Mononuclear cell (primary cell): Measurements from ENCODE around the gene NUP133. TPM values are rescaled to one million over a fixed set of nuclear protein-coding genes. Genes with fewer than 3 reads are reported as not detected.
"Not testable (repeated sequence)": the region's sequence is repeated elsewhere in the genome, so short reads cannot be mapped to it uniquely, and the experiment has no call there.

Source experiments
- H3K27me3 ChIP-seq: 2 replicates; pipeline ENCODE4 v1.6.0; 2011; ENCODE audit warnings: low read length, control low read depth; ENCODE audit not compliant: insufficient read depth
- H3K4me1 ChIP-seq: 2 replicates; pipeline ENCODE4 v1.5.1; 2011; ENCODE audit warnings: mild to moderate bottlenecking, low read length, control low read depth; ENCODE audit not compliant: insufficient read depth
- H3K4me3 ChIP-seq: 2 replicates; pipeline ENCODE4 v1.5.1; 2011; ENCODE audit warnings: mild to moderate bottlenecking, low read length, moderate library complexity
- H3K9me3 ChIP-seq: 2 replicates; pipeline ENCODE4 v1.5.1; 2011; ENCODE audit warnings: low read depth, mild to moderate bottlenecking, control low read depth, low read length
- total RNA-seq: library from RNA; depleted of rRNA; stranded (reverse); fragments of >200 nt; gene quantifications from one replicate; pipeline ENCODE4 v1.2.3, GENCODE V29; 2012

The NUP133 gene
- total RNA-seq, 1 donor: 42.0 TPM

GRCh38 chr1:229427572-229427971 is 80.6 kb downstream of the NUP133 start:
- H3K4me3 ChIP-seq: no peak overlapping the region
- no peaks in the 10 kb centered on the region for H3K9me3 ChIP-seq
- peaks cover 69% of the 10 kb centered on the region for H3K27me3 ChIP-seq
- H3K4me1 ChIP-seq: peaks cover 10% of the 10 kb centered on the region

GRCh38 chr1:229425564-229426159 is 82.5 kb downstream of the NUP133 start:
- Histone ChIP-seq H3K27me3 (peaks cover 57% of the 10 kb centered on the region), H3K4me3 (no peak overlapping the region), H3K4me1 (peaks cover under 1% of the 10 kb centered on the region), H3K9me3 (no peaks in the 10 kb centered on the region)

DNA sequence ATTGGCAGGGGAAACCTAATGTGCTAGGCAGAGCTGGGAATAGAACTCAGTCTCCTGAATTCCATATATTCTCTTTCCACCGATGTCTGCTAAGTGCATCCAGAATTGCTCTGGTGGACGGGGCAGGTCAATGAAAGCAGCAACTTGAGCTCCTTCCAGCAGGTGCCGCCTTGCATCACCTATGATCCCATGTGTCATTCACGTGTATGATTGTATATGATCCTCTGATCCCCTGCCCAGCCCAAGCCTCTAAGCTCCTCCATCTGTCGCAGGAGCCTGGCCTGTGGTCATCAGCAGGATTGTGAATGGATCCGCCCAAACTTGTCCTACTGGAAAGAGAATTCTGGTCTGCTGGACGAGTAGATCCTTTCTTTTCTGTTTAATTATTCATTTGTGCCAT is 87.4 kb downstream of the NUP133 start:
- Histone ChIP-seq H3K27me3 (peaks cover 17% of the 10 kb centered on the region), H3K9me3 (no peaks in the 10 kb centered on the region), H3K4me3 (no peak overlapping the region), H3K4me1 (no peaks in the 10 kb centered on the region)

DNA sequence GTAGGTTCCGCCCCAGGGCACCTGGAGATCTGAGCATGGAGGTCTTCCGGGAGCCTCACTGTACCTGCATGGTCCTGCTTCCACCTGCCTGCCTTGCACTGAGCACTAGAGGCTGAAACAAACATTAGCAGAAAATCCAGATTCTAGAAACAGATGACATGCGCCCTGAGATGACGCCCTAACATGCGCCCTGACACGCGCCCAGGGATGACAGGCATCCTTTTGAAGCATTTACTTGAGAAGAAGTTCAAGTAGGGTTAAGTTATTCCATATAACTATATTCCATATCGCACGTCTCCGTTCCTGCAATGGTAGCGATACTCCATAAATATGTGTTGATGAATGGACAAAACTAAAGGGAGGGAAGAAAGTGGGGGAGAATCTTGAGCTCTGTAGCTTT is 87.9 kb downstream of the NUP133 start:
- no peaks in the 10 kb centered on the region for H3K4me1 ChIP-seq
- H3K27me3 ChIP-seq: peaks cover 16% of the 10 kb centered on the region
- no peaks in the 10 kb centered on the region for H3K9me3 ChIP-seq
- no peak overlapping the region for H3K4me3 ChIP-seq

- H3K9me3 ChIP-seq, H3K4me1 ChIP-seq, H3K27me3 ChIP-seq, H3K4me3 ChIP-seq: not testable (repeated sequence)
These were observed 89.6 kb downstream of the NUP133 start for GRCh38 chr1:229418586-229418985.

DNA sequence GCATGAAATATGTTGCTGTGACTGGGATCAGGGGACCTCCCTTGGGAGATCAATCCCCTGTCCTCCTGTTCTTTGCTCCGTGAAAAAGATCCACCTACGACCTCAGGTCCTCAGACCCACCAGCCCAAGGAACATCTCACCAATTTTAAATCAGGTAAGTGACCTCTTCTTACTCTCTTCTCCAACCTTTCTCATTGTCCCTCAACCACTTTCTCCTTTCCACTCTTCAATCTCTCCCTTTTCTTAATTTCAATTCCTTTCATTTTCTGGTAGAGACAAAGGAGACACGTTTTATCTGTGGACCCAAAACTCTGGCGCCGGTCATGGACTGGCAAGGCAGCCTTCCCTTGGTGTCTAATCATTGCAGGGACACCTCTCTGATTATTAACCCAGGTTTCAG is 95.3 kb downstream of the NUP133 start:
- H3K9me3 ChIP-seq, H3K4me1 ChIP-seq, H3K4me3 ChIP-seq: not testable (repeated sequence)
- peaks cover 27% of the 10 kb centered on the region for H3K27me3 ChIP-seq

GRCh38 chr1:229412056-229412455 is 96.1 kb downstream of the NUP133 start:
- Histone ChIP-seq H3K27me3 (peaks cover 34% of the 10 kb centered on the region), H3K9me3 (no peaks in the 10 kb centered on the region), H3K4me3 (no peak overlapping the region), H3K4me1 (peaks cover 14% of the 10 kb centered on the region)

DNA sequence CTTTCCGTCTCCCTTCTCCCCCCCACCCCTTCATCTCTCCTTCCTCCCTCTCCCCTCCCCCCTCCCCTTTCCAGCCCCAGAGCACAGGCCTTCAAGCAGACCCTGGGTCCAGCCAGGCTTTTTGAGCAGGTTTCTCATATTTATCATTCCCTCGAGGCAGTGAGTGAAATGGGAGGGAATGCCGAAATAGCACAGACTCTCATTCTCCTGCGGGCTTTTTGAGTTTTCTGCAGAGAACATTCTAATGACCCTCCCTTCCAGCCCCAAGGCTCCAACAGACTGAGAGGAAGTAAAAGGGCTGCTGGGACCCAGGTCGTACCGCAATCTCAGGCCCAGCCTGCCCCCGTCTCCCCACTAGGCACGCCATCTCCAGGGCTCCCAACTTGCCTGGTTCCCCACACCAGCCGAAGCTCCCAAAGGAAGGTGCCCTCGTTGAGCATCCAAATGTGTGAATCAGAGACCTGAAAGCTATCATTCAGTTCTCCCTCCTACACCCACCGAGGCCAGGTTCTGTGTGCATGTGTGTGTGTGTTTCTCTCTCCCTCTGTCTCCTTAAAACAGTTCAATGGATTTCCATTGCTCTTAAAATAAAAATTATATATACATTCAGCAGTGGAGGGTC is 96.6 kb downstream of the NUP133 start:
- peaks cover 14% of the 10 kb centered on the region for H3K4me1 ChIP-seq
- H3K27me3 ChIP-seq: peaks cover 39% of the 10 kb centered on the region
- no peak overlapping the region for H3K4me3 ChIP-seq
- no peaks in the 10 kb centered on the region for H3K9me3 ChIP-seq

GRCh38 chr1:229410692-229411433 is 97.3 kb downstream of the NUP133 start:
- H3K9me3 ChIP-seq: no peaks in the 10 kb centered on the region
- H3K4me3 ChIP-seq: no peak overlapping the region
- H3K27me3 ChIP-seq: peaks cover 46% of the 10 kb centered on the region

GRCh38 chr1:229410370-229410691 is 97.8 kb downstream of the NUP133 start:
- Histone ChIP-seq H3K9me3 (no peaks in the 10 kb centered on the region), H3K4me1 (peaks cover 14% of the 10 kb centered on the region), H3K27me3 (peaks cover 51% of the 10 kb centered on the region), H3K4me3 (no peak overlapping the region)

More at GRCh38 chr1:229410692-229411433, 97.3 kb downstream of the NUP133 start:
- peaks cover 14% of the 10 kb centered on the region for H3K4me1 ChIP-seq

DNA sequence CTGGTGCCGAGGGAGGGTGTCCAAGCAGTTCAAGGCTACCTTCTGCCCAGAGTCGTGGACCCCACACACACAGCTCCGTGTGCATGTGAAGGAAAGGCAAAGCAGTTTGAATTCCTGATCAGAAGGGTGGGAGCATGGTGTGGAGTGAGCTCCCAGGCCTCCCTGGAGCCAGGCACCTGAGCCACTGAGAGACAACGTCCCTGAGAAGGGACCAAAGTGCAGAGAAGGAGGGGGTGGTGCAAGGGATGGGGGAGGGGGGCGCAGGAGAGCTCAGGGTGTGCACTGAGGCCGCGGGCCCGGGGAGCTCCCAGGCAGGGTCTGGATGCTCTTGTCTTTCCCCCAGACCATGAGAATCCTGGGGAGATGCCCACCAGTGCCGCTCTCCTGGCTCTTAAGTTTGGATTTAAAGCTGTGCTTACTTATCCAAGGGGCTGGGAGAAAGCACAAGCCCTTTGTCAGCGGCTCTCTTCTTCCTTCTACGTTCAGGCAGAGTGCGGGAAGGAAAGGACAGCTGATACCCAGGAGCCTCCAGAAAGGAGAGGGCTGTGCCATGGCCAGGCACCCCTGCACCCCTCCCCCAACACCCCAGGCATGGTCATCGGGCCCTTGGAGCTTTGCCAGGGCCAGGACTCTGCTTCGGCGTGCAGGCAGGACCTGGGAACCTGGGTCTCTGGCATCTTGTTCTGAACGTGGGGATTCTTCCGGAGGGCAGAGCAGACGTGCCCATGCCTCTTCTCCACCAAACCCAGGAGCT is 98.3 kb downstream of the NUP133 start:
- H3K9me3 ChIP-seq: no peaks in the 10 kb centered on the region
- no peak overlapping the region for H3K4me3 ChIP-seq
- H3K4me1 ChIP-seq: peaks cover 14% of the 10 kb centered on the region
- H3K27me3 ChIP-seq: peaks cover 53% of the 10 kb centered on the region

GRCh38 chr1:229408458-229409037 is 99.6 kb downstream of the NUP133 start:
- Histone ChIP-seq H3K4me1 (peaks cover 14% of the 10 kb centered on the region), H3K9me3 (no peaks in the 10 kb centered on the region), H3K4me3 (no peak overlapping the region), H3K27me3 (peaks cover 56% of the 10 kb centered on the region)

- Histone ChIP-seq H3K9me3 (no peaks in the 10 kb centered on the region), H3K4me3 (no peak overlapping the region), H3K4me1 (peaks cover 14% of the 10 kb centered on the region), H3K27me3 (peaks cover 56% of the 10 kb centered on the region)
These were observed 100.7 kb downstream of the NUP133 start for GRCh38 chr1:229407206-229408026.

DNA sequence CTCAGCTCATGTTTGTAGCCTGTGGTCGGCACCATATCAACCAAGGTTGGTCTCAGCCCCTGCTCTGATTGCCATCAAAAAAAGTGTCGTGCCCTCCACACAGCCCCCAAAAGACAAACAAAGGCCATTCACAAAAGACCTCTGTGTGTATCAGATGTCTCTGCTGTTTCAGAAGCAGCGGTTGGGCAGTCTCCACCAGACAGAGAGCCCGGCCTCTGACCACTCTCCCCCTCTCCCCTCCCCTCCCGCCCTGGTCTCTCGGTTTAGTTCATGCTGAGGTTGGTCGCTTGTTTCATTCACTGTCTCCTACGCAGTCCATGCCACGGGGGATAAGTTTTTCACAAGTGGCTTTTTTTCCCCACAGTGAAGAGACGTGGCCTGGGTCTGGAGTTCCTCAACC is 101.3 kb downstream of the NUP133 start:
- no peak overlapping the region for H3K4me3 ChIP-seq
- H3K27me3 ChIP-seq: peaks cover 58% of the 10 kb centered on the region
- H3K9me3 ChIP-seq: no peaks in the 10 kb centered on the region
- peaks cover 14% of the 10 kb centered on the region for H3K4me1 ChIP-seq
